ENCODE results near the gene OTOA. TPM values are rescaled to one million over a fixed set of nuclear protein-coding genes. Genes with fewer than 3 reads are reported as not detected.

Gene OTOA
- total RNA-seq, 2 donors from 2014 or later, result 0.26 TPM; not detected in 1

DNA sequence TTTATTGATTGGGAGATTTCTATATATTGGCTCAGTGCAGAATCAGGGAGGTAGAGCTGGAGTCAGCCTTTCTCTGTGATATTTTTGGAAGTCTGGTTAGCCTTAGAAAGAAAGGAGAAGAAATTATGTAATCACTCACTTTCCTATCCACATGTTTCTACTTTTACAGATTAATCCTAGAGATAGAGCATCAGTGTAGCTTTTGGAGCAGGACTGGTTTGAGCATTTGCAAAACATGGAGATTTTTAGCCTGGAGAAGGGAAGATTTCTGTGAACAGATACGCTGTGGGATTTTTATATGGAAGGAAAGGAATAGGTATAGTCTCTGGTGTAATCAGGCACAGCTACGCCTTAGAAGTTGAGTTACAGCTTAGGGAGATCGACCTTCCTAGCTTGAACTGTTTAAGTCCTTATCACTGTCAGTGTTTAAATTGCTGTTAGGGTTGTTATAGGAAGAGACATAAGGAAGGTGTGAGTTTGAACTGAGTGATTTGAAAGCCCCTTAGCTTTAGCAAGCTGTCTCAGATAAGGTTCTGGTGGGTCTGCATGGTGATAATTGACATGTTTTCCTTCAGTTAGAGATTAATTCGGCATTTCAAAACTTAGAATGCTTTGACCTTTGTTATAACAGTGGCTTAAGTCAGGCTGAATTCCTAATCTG lies 43.9 kb upstream of the OTOA start:
- no peaks in the 10 kb centered on the region for H3K27me3 ChIP-seq
- no peak overlapping the region for H3K27ac ChIP-seq
- intact Hi-C loops (cut with DNase I), result no loop called here
- H3K36me3 ChIP-seq (replicated peaks in 1 of 2; ENCODE audit: insufficient read depth in 1 of 2, low read depth in 2 of 2), result peaks cover 0 to 1% of the 10 kb centered on the region in 2 donors
- H3K4me3 ChIP-seq, result no peak overlapping the region
- WGBS, 2 donors, result 86 to 93% methylated on average over 4 of the region's 4 CpGs
- no peak for TF ChIP-seq POLR2A (IDR thresholded peaks at IDR 0.05)
- no peak for TF ChIP-seq CTCF (IDR thresholded peaks at IDR 0.05)
- no peaks in the 10 kb centered on the region for H3K9me3 ChIP-seq
- H3K4me1 ChIP-seq, result no peaks in the 10 kb centered on the region
- DNase-seq (no peak), ATAC-seq (no peak)

DNA sequence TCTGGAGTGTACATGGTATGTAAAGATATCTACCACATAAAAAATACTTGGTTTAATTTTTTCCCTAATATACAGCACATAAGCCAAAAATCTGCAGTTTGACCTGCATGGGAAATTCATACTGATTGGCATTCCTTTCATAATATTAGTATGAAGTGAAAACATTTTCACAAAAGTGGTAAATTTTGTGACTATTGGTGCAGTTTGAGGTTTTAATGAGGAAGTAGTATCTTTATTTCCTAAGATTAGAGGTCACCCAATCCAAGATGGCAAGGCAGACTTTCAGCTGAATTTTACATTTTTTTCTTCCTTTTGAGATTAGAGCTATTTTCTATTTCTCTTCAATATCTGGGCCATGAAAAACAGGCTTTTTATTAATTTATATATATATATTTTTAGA lies 43.2 kb upstream of the OTOA start:
- H3K36me3 ChIP-seq (replicated peaks in 1 of 2; ENCODE audit: insufficient read depth in 1 of 2, low read depth in 2 of 2), result peaks cover 0 to 1% of the 10 kb centered on the region in 2 donors
- ATAC-seq (no peak), DNase-seq (no peak)
- TF ChIP-seq POLR2A (IDR thresholded peaks at IDR 0.05) (no peak), CTCF (IDR thresholded peaks at IDR 0.05) (no peak)
- no peaks in the 10 kb centered on the region for H3K27me3 ChIP-seq
- intact Hi-C loops (cut with DNase I), result no loop called here
- no peak overlapping the region for H3K4me3 ChIP-seq
- H3K9me3 ChIP-seq, result no peaks in the 10 kb centered on the region
- H3K4me1 ChIP-seq, result no peaks in the 10 kb centered on the region
- H3K27ac ChIP-seq, result no peak overlapping the region

- ATAC-seq (no peak), DNase-seq (no peak)
- intact Hi-C loops (cut with DNase I), result no loop called here
- WGBS, 2 donors, result 100% methylated on average over 1 of the region's 1 CpG
- Histone ChIP-seq H3K4me3 (no peak overlapping the region), H3K9me3 (no peaks in the 10 kb centered on the region), H3K27me3 (no peaks in the 10 kb centered on the region), H3K4me1 (no peaks in the 10 kb centered on the region), H3K36me3 (replicated peaks in 1 of 2; ENCODE audit: insufficient read depth in 1 of 2, low read depth in 2 of 2) (peaks cover 0 to 1% of the 10 kb centered on the region in 2 donors), H3K27ac (no peak overlapping the region)
- TF ChIP-seq CTCF (IDR thresholded peaks at IDR 0.05) (no peak), POLR2A (IDR thresholded peaks at IDR 0.05) (no peak)
Measured at GRCh38 chr16:21622545-21622944, 41.2 kb upstream of the OTOA start.

DNA sequence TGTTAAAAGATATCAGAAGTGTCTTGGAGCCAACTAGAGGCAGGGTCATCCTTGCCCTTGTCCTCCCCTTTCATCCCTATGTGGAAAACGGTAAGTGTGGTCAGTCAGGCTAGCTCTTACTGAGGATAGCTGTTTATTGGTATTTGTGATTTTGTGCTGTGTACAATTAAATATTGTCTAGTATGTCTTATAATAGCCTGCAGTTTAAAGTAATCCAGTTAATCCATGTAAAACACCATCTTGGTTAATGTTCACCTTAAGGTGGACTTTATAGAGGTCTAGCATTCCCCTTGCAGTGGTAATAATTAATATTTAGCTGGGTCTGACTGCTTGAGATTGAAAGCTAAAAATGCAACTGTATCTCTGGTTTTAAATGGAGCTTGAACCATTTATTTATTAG lies 38.7 kb upstream of the OTOA start:
- Histone ChIP-seq H3K36me3 (replicated peaks in 1 of 2; ENCODE audit: insufficient read depth in 1 of 2, low read depth in 2 of 2) (no peaks in the 10 kb centered on the region), H3K4me3 (no peak overlapping the region), H3K27ac (no peak overlapping the region), H3K4me1 (no peaks in the 10 kb centered on the region), H3K27me3 (no peaks in the 10 kb centered on the region), H3K9me3 (no peaks in the 10 kb centered on the region)
- no peak for ATAC-seq
- DNase-seq, result no peak
- intact Hi-C loops (cut with DNase I), result no loop called here
- TF ChIP-seq CTCF (IDR thresholded peaks at IDR 0.05), result no peak
- WGBS, 2 donors, result 54 to 69% methylated on average over 1 of the region's 1 CpG

- DNase-seq, result peak in 2 of 4 donors; percentile 17 to 34
- H3K4me1 ChIP-seq, result no peaks in the 10 kb centered on the region
- H3K9me3 ChIP-seq, result no peaks in the 10 kb centered on the region
- ATAC-seq, result no peak
- no peaks in the 10 kb centered on the region for H3K36me3 ChIP-seq (replicated peaks in 1 of 2; ENCODE audit: insufficient read depth in 1 of 2, low read depth in 2 of 2)
- no peak for TF ChIP-seq CTCF (IDR thresholded peaks at IDR 0.05)
- TF ChIP-seq POLR2A (IDR thresholded peaks at IDR 0.05), result no peak
- H3K4me3 ChIP-seq, result no peak overlapping the region
- WGBS, 2 donors, result 59 to 72% methylated on average over 6 of the region's 6 CpGs
- intact Hi-C loops (cut with DNase I), result no loop called here
- H3K27me3 ChIP-seq, result no peaks in the 10 kb centered on the region
- H3K27ac ChIP-seq, result peak overlapping the region in 1 of 4 donors; percentile 24
Measured at GRCh38 chr16:21626659-21627277, 37.0 kb upstream of the OTOA start.

Measured in body of pancreas (tissue), 4 donors.